ENCODE results near the gene C17orf107.

Gene C17orf107

DNA sequence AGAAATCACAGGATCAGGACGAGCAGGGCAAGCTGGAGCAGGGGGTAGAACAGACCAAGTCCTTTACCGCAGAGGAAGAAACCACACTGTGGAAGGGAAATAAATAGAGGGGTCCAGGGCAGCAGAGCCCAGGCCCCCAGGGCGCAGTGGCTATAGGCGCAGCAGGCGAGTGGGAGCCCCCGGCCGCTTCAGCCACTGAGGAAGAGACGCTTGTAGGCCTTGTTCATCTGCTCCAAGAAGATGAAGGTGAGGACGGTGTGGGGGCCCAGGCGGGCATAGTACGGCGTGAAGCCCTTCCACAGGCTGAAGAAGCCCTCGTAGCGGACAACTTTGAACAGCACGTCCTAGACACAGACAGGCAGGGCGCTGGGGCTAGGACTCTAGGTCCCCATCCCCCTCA is 38.2 kb downstream of the C17orf107 start:
- no peak for DNase-seq

GRCh38 chr17:4938069-4938491 is 38.7 kb downstream of the C17orf107 start:
- DNase-seq: no peak

DNA sequence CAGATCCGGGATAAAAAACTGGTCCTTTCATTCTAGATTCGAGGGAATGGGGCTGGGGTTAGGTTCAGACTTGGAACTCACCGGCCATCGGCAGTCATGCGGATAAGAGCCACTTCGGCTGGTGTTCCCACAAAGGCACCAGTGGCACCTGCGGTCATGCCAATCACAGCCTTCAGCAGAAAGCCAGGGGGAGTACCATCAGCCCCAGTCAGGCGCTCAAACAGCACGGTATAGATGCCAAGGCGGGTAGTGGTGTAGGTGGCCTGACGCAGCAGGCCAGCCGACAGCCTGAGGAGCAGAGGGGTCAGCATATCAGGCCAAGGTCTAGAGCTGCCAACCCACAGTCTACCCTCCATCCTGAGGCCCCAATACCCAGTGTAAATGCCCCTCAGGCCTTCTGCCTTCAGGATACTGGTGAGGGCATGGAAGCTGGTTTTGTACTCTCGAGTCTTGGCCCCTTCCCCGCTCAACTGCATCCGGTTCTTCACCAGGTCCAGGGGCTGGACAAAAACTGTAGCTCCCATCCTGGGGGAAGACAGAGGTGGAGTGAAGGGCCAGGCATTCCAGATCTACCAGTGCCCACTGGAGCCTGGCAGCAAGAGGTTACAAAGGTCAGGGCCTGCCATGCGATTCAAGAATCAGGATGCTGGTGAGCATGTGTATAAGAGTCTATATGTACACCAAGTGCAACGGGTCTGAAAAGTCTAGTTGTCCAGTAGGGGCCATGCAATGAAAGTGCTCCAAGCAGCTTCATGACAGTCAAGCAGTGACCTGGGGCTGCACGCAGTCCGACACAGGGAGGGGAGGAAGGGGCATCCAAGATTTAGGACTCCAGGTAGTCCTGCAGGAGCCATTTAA is 39.6 kb downstream of the C17orf107 start:
- DNase-seq: no peak

- no peak for DNase-seq
Measured at GRCh38 chr17:4939546-4939795, 40.1 kb downstream of the C17orf107 start.

DNA sequence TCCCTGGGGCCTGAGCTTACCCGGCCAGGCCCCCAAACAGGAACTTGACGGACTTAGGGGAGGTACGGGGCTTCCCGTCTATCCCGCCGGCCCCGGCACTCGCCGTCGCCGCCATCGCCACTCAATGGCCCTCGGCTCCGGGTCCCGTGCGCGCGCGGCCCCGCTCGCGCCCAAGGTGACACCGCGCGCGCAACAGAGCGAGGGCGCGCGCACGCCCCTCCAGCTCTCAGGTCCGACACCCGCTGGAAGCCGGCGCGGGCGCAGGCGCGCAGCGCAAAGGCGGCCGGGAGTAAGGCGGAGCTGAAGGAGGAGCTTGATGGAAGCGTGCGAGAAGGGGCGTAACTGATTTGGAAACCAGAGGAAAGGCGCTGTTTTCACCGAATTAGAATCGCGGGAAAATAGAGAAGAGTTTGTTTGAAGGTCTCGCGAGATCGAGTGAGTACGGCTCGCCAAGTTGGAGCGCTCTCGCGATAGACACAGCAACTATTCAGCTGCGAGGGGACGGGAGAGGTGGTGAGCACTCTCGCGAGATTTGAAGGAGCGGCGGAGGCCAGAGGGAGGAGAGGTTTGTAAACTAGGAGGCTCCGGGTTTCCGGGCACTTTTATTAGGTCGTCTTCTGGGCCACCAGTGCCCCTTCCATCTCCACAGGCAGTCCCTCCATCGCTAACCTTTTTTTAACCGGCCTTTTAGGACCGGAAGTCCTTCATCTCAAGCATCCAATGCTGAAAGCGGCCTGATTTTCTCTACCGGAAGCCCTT is 40.6 kb downstream of the C17orf107 start, which contains the start of the genes RNF167 and SLC25A11:
Gene RNF167, plus strand, starts transcription at position 473 of the 759 bp plus-strand sequence. CDS start 642 bp downstream, outside the sequence.
Gene SLC25A11, minus strand, starts transcription at position 251 of the 759 bp plus-strand sequence. Its CDS starts 136 bp downstream, at position 115.
- peak; percentile 99 for DNase-seq

- no peak for DNase-seq
Measured at GRCh38 chr17:4940555-4941318, 41.4 kb downstream of the C17orf107 start.

- no peak for DNase-seq
Measured at GRCh38 chr17:4941319-4941610, 41.9 kb downstream of the C17orf107 start.

GRCh38 chr17:4942760-4943508 is 43.6 kb downstream of the C17orf107 start:
- no peak for DNase-seq

- DNase-seq: no peak
Measured at GRCh38 chr17:4944163-4944553, 44.8 kb downstream of the C17orf107 start.

GRCh38 chr17:4944554-4945175 is 45.3 kb downstream of the C17orf107 start:
- DNase-seq: no peak

- no peak for DNase-seq
Measured at GRCh38 chr17:4945176-4945943, 46.0 kb downstream of the C17orf107 start.

DNA sequence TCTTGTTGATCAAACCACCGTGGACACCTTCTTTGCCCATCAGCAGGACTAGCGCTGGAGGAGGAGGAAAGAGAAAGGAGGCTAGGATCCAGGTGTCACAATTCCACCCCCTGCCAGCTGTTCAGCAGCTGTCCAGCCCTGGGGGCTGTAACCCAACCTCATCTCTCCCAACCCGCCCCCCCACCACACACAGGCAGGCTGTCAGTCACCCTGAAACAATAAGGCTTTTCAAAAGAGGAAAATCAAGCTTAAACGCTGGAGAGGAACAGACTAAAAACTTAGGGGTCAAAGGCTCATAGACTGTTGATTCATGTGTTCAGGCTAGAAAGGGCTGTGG is 46.6 kb downstream of the C17orf107 start:
- no peak for DNase-seq

GRCh38 chr17:4946312-4946976 is 47.1 kb downstream of the C17orf107 start:
- DNase-seq: no peak

- no peak for DNase-seq
Measured at GRCh38 chr17:4947010-4947410, 47.7 kb downstream of the C17orf107 start.

DNA sequence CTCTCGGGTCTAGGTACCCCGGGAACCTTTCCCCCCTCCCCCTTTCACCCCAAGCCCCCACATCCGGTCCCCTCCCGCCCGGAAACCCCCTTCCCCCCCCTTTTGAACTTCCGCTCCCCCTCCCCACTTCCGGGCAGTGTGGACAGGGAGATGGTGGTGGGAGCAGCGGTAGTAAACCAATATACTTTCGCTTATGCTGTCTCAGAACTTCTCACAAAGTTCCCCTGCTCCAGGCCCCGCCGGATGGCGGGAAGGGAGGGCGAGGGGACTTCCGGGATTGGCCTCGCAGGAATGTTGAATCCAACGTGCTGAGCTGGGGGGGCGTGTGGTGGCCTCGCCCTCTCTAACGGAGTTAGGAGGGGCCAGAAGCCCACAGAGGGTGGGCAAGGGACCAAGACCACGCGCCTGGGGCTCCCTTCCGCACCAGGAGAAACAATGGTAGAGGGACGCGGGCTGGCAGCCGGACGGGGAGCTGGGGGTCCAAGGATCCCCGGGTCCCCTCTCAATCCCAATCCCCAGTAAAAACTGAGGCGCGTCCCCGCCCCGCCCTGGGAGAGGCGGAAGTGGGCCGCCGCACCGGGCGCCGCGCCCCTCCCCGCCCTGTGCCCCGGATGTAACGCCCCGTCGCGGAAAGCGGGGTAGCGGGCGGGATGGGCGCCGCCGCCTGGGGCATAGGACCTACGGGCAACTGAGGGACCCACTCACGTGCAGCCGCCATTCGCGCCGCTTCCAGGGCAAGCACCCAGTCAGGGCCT is 48.3 kb downstream of the C17orf107 start:
- peak; percentile 25 for DNase-seq

DNA sequence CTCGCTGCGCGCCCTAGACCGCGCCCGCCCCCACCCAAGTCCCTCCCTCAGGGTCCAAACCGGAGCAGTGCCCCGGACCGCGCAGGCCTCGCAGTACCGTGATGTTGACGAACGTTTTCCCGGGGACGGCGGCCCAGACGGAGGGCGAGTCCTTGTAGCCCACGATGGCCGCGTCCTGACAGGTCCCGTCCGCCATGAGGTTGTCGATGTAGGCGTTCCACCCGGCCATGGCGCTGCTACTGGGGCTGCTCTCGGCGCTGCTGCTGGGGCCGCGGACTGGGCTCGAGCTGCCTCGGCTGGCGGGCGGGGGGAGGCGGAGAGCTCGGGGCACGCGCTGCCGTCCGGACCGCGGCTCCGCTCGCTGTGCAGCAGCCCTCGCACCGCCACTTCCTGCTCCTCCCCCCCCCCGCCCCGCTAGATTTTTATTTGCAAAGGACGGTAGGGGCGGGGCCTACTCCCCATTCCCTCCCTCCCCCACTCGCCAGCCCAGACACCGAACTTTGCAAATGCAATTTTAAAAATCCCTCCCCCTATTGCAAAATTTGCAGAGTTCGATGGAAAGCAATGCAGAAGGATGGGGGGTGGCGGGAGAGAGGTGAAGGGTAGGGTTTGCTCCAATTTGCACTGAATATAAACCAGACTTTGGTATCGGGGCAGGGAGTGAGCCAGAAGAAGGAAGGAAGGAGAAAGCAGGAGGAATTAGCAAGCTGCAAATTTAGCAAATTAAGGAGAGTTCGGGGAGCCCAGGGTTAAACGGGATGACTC is 49.0 kb downstream of the C17orf107 start, which contains the start of gene PFN1:
Gene PFN1, minus strand, starts transcription at position 365 of the 765 bp plus-strand sequence. Its CDS starts 136 bp downstream, at position 229.
- DNase-seq: peak; percentile 89

- peak; percentile 89 for DNase-seq
Measured at GRCh38 chr17:4948931-4949320, 49.6 kb downstream of the C17orf107 start.

- DNase-seq: peak; percentile 16
Measured at GRCh38 chr17:4949321-4950074, 50.2 kb downstream of the C17orf107 start.
